ENCODE results near the gene RASGRF2.

- TF ChIP-seq, protein P1, sequence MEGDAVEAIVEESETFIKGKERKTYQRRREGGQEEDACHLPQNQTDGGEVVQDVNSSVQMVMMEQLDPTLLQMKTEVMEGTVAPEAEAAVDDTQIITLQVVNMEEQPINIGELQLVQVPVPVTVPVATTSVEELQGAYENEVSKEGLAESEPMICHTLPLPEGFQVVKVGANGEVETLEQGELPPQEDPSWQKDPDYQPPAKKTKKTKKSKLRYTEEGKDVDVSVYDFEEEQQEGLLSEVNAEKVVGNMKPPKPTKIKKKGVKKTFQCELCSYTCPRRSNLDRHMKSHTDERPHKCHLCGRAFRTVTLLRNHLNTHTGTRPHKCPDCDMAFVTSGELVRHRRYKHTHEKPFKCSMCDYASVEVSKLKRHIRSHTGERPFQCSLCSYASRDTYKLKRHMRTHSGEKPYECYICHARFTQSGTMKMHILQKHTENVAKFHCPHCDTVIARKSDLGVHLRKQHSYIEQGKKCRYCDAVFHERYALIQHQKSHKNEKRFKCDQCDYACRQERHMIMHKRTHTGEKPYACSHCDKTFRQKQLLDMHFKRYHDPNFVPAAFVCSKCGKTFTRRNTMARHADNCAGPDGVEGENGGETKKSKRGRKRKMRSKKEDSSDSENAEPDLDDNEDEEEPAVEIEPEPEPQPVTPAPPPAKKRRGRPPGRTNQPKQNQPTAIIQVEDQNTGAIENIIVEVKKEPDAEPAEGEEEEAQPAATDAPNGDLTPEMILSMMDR (IDR thresholded peaks at IDR 0.05) = no peak
- no peak for TF ChIP-seq POLR2A (IDR thresholded peaks at IDR 0.05)
- TF ChIP-seq EP300 (IDR thresholded peaks at IDR 0.05) = no peak
- no peak for TF ChIP-seq POLR2AphosphoS5 (IDR thresholded peaks at IDR 0.05)
Measured at GRCh38 chr5:81019748-81020147, 59.6 kb downstream of the RASGRF2 start.

Measured in suprapubic skin (tissue), 4 donors.